Smooth muscle cell (in vitro differentiated cells): ENCODE measurements around the gene PSMB11. TPM values are rescaled to one million over a fixed set of nuclear protein-coding genes. Genes with fewer than 3 reads are reported as not detected.

Experiments used
- DNase-seq: peaks from one replicate; lab custom pipeline; 2025; ENCODE audit not compliant: unreplicated experiment; lab: John Stamatoyannopoulos, UW
- H2AFZ ChIP-seq: fragments of 200-600 bp; sonication (generic); 2 replicates; pipeline ENCODE4 v1.6.0; 2016; ENCODE audit warnings: antibody characterized with exemption, low read depth, mild to moderate bottlenecking
- H3F3A ChIP-seq: fragments of 200-600 bp; sonication (generic); 2 replicates; pipeline ENCODE4 v1.6.0; 2017; ENCODE audit warnings: antibody characterized with exemption, low read depth
- H3K27ac ChIP-seq: fragments of 200-600 bp; sonication (generic); 2 replicates; pipeline ENCODE4 v1.5.1; 2016; ENCODE audit warnings: low read depth, mild to moderate bottlenecking
- H3K27me3 ChIP-seq: fragments of 200-600 bp; sonication (generic); 2 replicates; pipeline ENCODE4 v1.6.1; 2016; ENCODE audit warnings: low read depth, mild to moderate bottlenecking
- H3K36me3 ChIP-seq: fragments of 200-600 bp; sonication (generic); 2 replicates; pipeline ENCODE4 v1.5.1; 2016; ENCODE audit warnings: low read depth
- H3K4me1 ChIP-seq: fragments of 200-600 bp; sonication (generic); 2 replicates; pipeline ENCODE4 v1.5.1; 2016; ENCODE audit warnings: low read depth
- H3K4me2 ChIP-seq: fragments of 200-600 bp; sonication (generic); 2 replicates; pipeline ENCODE4 v1.6.0; 2016; ENCODE audit warnings: mild to moderate bottlenecking
- H3K4me3 ChIP-seq: fragments of 200-600 bp; sonication (generic); 2 replicates; pipeline ENCODE4 v1.5.1; 2016; ENCODE audit warnings: mild to moderate bottlenecking
- H3K79me2 ChIP-seq: fragments of 200-600 bp; sonication (generic); 2 replicates; pipeline ENCODE4 v1.6.0; 2016; ENCODE audit warnings: low read depth, mild to moderate bottlenecking
- H3K9ac ChIP-seq: fragments of 200-600 bp; sonication (generic); 2 replicates; pipeline ENCODE4 v1.6.0; 2016; ENCODE audit warnings: low read depth
- H3K9me3 ChIP-seq: fragments of 200-600 bp; sonication (generic); replicated peaks from 2 replicates; pipeline ENCODE4 v1.5.1; 2016; ENCODE audit warnings: low read depth
- H4K20me1 ChIP-seq: fragments of 200-600 bp; sonication (generic); 2 replicates; pipeline ENCODE4 v1.6.0; 2016; ENCODE audit warnings: low read depth
- CTCF ChIP-seq: fragments of 200-600 bp; sonication (generic); IDR thresholded peaks from 2 replicates; pipeline ENCODE4 v1.5.1; 2017; ENCODE audit warnings: borderline replicate concordance, mild to moderate bottlenecking, antibody characterized with exemption; ENCODE audit not compliant: insufficient read depth, poor library complexity, severe bottlenecking
- WGBS: methylation state at CpG from one replicate; pipeline ENCODE4 v1.1.7; 2016; ENCODE audit warnings: low lambda C conversion rate; 5-methylcytosine and 5-hydroxymethylcytosine counted together
- polyA plus RNA-seq: library from polyadenylated mRNA; unstranded; fragments of >200 nt; fragmentation: Nextera tagmentation; extraction: Ambion mirVana; gene quantifications from 2 replicates; pipeline ENCODE4 v1.2.1, GENCODE V29; 2016
- total RNA-seq: library from RNA; depleted of rRNA; stranded (reverse); fragments of >200 nt; gene quantifications from 2 replicates; pipeline ENCODE4 v1.2.3, GENCODE V29; 2014

The PSMB11 gene
- total and polyA plus RNA-seq, 2 experiments from 2014 or later: not detected

- no peaks in the 10 kb centered on the region for H4K20me1 ChIP-seq
- H3K9ac ChIP-seq: no peak overlapping the region
- WGBS: 6% methylated on average over 17 of the region's 17 CpGs
- peak overlapping the region; percentile 100 for H3K4me2 ChIP-seq
- no peak for DNase-seq
- no peaks in the 10 kb centered on the region for H3K79me2 ChIP-seq
- H3K4me3 ChIP-seq: peak overlapping the region; percentile 82
- H3K27ac ChIP-seq: no peak overlapping the region
- H3K4me1 ChIP-seq: peaks cover 5% of the 10 kb centered on the region
- no peak overlapping the region for H2AFZ ChIP-seq
- peak; percentile 57 for TF ChIP-seq CTCF
- H3F3A ChIP-seq: peaks cover 29% of the 10 kb centered on the region
- H3K27me3 ChIP-seq: no peaks in the 10 kb centered on the region
- no peaks in the 10 kb centered on the region for H3K9me3 ChIP-seq
- no peaks in the 10 kb centered on the region for H3K36me3 ChIP-seq
Measured at GRCh38 chr14:23056145-23056955, 14.3 kb downstream of the PSMB11 start.

DNA sequence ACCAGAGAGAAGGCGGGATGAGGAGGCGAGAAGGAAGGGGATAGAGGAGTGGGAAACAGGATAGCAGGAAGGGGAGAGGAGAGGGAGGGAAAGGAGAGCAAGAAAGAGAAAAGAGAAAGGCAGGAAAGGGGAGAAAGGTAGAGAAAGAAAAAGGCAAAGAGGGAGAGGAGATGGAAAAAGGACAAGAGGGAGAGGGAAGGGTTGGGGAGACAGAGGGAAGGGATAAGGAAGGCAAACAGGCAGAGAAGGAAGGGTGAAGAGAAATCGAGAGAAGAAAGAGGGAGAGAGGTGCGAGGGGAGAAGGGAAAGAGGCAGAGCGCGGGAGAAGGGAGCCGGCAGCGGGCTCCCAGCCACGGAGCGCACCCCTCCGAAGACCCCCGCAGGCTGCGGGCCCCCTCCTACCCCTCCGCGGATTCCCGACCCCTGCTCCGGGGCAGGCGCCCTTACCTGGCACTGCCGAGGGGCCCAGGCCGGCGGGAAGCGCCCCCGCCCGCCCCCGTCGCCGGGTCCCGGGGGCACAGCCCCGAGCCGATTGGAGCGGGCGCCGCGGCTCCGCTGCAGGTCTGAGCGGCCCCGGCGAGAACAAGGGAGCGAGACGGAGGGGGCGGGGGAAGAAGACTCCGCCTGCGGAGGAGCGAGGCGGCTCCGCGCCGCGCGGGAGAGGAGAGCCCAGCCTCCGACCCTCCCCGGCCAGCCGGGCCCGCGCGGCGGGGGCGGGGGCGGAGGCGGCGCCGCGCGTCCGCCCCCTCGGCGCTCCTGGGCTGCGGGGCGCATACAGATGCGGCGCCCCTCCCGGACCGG is 15.1 kb downstream of the PSMB11 start, which contains the start of gene CDH24:
Gene CDH24, minus strand, starts transcription at position 565 of the 801 bp plus-strand sequence. CDS start 1,787 bp downstream, outside the sequence.
- peaks cover under 1% of the 10 kb centered on the region for H4K20me1 ChIP-seq
- H3K9ac ChIP-seq: peak within 1 kb of the TSS; percentile 60
- no peaks in the 10 kb centered on the region for H3K9me3 ChIP-seq
- no peak for DNase-seq
- peak; percentile 4 for TF ChIP-seq CTCF
- peak within 1 kb of the TSS; percentile 82 for H3K4me3 ChIP-seq
- H3K4me1 ChIP-seq: peaks cover 5% of the 10 kb centered on the region
- 3% methylated on average over 19 of the region's 73 CpGs for WGBS
- no peaks in the 10 kb centered on the region for H3K36me3 ChIP-seq
- H2AFZ ChIP-seq: no peak within 1 kb of the TSS
- no peak within 1 kb of the TSS for H3K27ac ChIP-seq
- H3K27me3 ChIP-seq: no peaks in the 10 kb centered on the region
- H3F3A ChIP-seq: peaks cover 30% of the 10 kb centered on the region
- peak within 1 kb of the TSS; percentile 100 for H3K4me2 ChIP-seq
- no peaks in the 10 kb centered on the region for H3K79me2 ChIP-seq

GRCh38 chr14:23057757-23058653 is 16.0 kb downstream of the PSMB11 start:
- H3K4me2 ChIP-seq: peak overlapping the region; percentile 100
- no peak overlapping the region for H2AFZ ChIP-seq
- peak; percentile 89 for TF ChIP-seq CTCF
- no peaks in the 10 kb centered on the region for H3K79me2 ChIP-seq
- H4K20me1 ChIP-seq: peaks cover 7% of the 10 kb centered on the region
- DNase-seq: no peak
- no peaks in the 10 kb centered on the region for H3K36me3 ChIP-seq
- H3F3A ChIP-seq: peaks cover 38% of the 10 kb centered on the region
- peaks cover 5% of the 10 kb centered on the region for H3K4me1 ChIP-seq
- no peaks in the 10 kb centered on the region for H3K27me3 ChIP-seq
- no peaks in the 10 kb centered on the region for H3K9me3 ChIP-seq
- peak overlapping the region; percentile 16 for H3K9ac ChIP-seq
- no peak overlapping the region for H3K27ac ChIP-seq
- WGBS: 2% methylated on average over 49 of the region's 51 CpGs
- H3K4me3 ChIP-seq: peak overlapping the region; percentile 82
